Left kidney (tissue), 8 donors: ENCODE data around the gene KBTBD13. TPM values are rescaled to one million over a fixed set of nuclear protein-coding genes. Genes with fewer than 3 reads are reported as not detected.
A peak's percentile ranks its signal among the peaks of the same experiment; 100 is the strongest.
"Not testable (repeated sequence)": the region's sequence is repeated elsewhere in the genome, so short reads cannot be mapped to it uniquely, and the experiment has no call there.

Experiments used
- DNase-seq: peaks from one replicate; pipeline ENCODE4 v3.0.0-alpha.2; 2013
- long read RNA-seq, 8 donors: transcript quantifications; one replicate each; lab custom pipeline, GENCODE V29; 2026
- polyA plus RNA-seq: library from polyadenylated mRNA; unstranded; fragments of 120-200 nt; gene quantifications from one replicate; pipeline ENCODE4 v1.2.1, GENCODE V29; 2013; ENCODE audit not compliant: insufficient read length

KBTBD13 gene
- polyA plus RNA-seq, result 0.07 TPM
- long read RNA-seq, donor 1, result 0 reads
- long read RNA-seq, donor 2, result 0 reads
- long read RNA-seq, donor 3, result 0 reads
- long read RNA-seq, donor 4, result 0 reads
- long read RNA-seq, donor 5, partial matches to known transcripts, result 0 of 1 reads
- long read RNA-seq, donor 5, other reads (novel, unspliced or antisense), result 0 of 1 reads
- long read RNA-seq, donor 6, result 0 reads
- long read RNA-seq, donor 7, result 0 reads
- long read RNA-seq, donor 8, result 0 reads

- DNase-seq, result no peak
Measured at GRCh38 chr15:65076486-65077290, at the start of gene KBTBD13. Gene KBTBD13 (plus strand): TSS chr15:65076746. CDS start chr15:65076816, 70 bp downstream.

- no peak for DNase-seq
Measured at GRCh38 chr15:65026756-65027155, 49.8 kb upstream of the KBTBD13 start.

- DNase-seq, result no peak
Measured at GRCh38 chr15:65027593-65027992, 49.0 kb upstream of the KBTBD13 start.

GRCh38 chr15:65028338-65028737, 48.2 kb upstream of the KBTBD13 start:
- DNase-seq, result no peak

GRCh38 chr15:65028921-65029735, 47.4 kb upstream of the KBTBD13 start, which contains the start of gene MTFMT:
Gene MTFMT (minus strand): TSS chr15:65029639. CDS start chr15:65029613, 26 bp downstream.
- DNase-seq, result peak; percentile 90

- DNase-seq, result no peak
Measured at GRCh38 chr15:65029736-65030208, 46.8 kb upstream of the KBTBD13 start.

GRCh38 chr15:65032801-65033537, 43.6 kb upstream of the KBTBD13 start:
- peak; percentile 71 for DNase-seq

- no peak for DNase-seq
Measured at GRCh38 chr15:65033659-65034269, 42.8 kb upstream of the KBTBD13 start.

- DNase-seq, result no peak
Measured at GRCh38 chr15:65034719-65035118, 41.8 kb upstream of the KBTBD13 start.

- DNase-seq, result no peak
Measured at GRCh38 chr15:65037309-65037708, 39.2 kb upstream of the KBTBD13 start.

- DNase-seq, result no peak
Measured at GRCh38 chr15:65038428-65038827, 38.1 kb upstream of the KBTBD13 start.

GRCh38 chr15:65038836-65039235, 37.7 kb upstream of the KBTBD13 start:
- DNase-seq, result no peak

GRCh38 chr15:65040461-65040860, 36.1 kb upstream of the KBTBD13 start:
- DNase-seq, result no peak

- DNase-seq, result no peak
Measured at GRCh38 chr15:65041787-65042186, 34.8 kb upstream of the KBTBD13 start.

GRCh38 chr15:65042776-65043327, 33.7 kb upstream of the KBTBD13 start:
- no peak for DNase-seq

GRCh38 chr15:65044218-65044617, 32.3 kb upstream of the KBTBD13 start:
- DNase-seq, result not testable (repeated sequence)

- no peak for DNase-seq
Measured at GRCh38 chr15:65044724-65045481, 31.6 kb upstream of the KBTBD13 start, which contains the start of gene SLC51B. Gene SLC51B (plus strand): TSS chr15:65045387. CDS start chr15:65050005, 4,618 bp downstream.

- no peak for DNase-seq
Measured at GRCh38 chr15:65048241-65048640, 28.3 kb upstream of the KBTBD13 start.

- peak; percentile 87 for DNase-seq
Measured at GRCh38 chr15:65049418-65049840, 27.1 kb upstream of the KBTBD13 start.

- no peak for DNase-seq
Measured at GRCh38 chr15:65050270-65050669, 26.3 kb upstream of the KBTBD13 start.
